T47D (cell line): Measurements from ENCODE around the gene CBFA2T2.
A peak's percentile ranks its signal among the peaks of the same experiment; 100 is the strongest.
"Not testable (repeated sequence)": the region's sequence is repeated elsewhere in the genome, so short reads cannot be mapped to it uniquely, and the experiment has no call there.

Experiments
- DNase-seq, 2 experiments: peaks; one replicate each; pipeline versions ENCODE4 v3.0.0 to v3.0.0-alpha.2; 2011 to 2012; ENCODE audit warnings: low read depth in 1 of 2, low spot score in 1 of 2
- JUND ChIP-seq: IDR thresholded peaks from 2 replicates; pipeline ENCODE4 v1.6.1; 2012; ENCODE audit warnings: low read depth
- in situ Hi-C: cut with HindIII; loops from 2 replicates; pipeline ENCODE4 v1.10.0; 2016; ENCODE audit warnings: low sequenced_read_pairs, low pct_unique_long_range_greater_than_20kb

The CBFA2T2 gene

DNA sequence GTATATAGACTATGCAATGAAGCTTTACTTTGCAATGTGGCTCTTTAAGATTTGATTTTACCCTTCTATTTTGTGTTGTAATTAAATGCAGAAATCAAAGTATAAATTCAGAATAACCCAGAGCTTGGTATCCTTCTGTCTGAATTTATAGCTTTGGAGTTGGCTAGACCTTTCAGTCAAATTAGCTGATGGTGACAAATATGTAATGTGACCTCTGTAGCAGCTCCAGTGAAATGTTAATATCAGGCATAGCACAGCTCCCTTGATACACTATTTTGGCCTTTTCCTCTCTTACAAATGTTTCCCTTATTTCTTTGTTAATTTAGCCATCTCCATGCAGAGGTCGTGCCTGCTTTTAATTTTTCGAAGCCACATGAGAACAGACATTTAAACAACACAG is 11.1 kb downstream of the CBFA2T2 start:
- DNase-seq: no peak
- no peak for TF ChIP-seq JUND
- in situ Hi-C loops: no loop called here

DNA sequence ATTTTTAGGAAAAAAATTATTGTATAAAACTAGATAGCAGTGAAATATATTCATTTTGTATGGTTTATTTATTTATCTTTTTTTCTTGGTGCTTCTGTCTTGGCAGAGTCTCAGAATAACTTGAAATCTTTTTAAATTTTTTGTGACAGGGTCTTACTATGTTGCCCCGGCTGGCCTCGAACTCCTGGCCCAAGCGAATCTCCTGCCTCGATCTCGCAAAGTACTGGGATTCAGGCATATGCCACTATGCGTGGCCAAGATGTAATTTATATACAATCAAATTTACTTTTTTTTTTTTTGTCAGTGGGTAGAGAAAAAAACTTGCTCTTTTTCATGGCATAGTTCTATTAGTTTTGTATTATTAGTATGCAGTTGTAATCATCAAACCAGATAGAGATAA is 13.7 kb downstream of the CBFA2T2 start:
- in situ Hi-C loops: no loop called here
- DNase-seq: no peak
- TF ChIP-seq JUND: no peak

DNA sequence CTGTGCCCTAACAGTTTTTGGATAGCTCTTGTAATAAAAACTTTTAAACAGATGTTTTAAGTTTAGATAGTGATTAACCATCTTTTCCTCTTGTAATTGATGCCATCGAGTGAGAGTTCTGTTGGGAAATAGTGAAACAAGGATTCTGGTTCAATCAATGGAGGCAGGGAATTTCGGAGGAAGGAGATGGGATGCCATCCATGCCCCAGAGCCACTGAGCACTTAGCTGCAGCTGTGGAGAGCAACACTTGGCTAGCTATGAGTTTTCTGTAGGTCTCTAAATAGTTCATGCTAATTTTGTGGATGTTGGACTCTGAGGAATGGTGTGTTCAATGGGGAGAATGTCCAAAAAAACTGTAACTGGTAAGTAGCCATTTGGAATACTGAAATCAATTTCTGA is 16.7 kb downstream of the CBFA2T2 start:
- no peak for TF ChIP-seq JUND
- in situ Hi-C loops: no loop called here
- DNase-seq: no peak

GRCh38 chr20:33507461-33507860 is 17.6 kb downstream of the CBFA2T2 start:
- no peak for DNase-seq
- TF ChIP-seq JUND: no peak
- in situ Hi-C loops: no loop called here

- in situ Hi-C loops, DNase-seq: not testable (repeated sequence)
Measured at GRCh38 chr20:33508015-33508414, 18.1 kb downstream of the CBFA2T2 start.

DNA sequence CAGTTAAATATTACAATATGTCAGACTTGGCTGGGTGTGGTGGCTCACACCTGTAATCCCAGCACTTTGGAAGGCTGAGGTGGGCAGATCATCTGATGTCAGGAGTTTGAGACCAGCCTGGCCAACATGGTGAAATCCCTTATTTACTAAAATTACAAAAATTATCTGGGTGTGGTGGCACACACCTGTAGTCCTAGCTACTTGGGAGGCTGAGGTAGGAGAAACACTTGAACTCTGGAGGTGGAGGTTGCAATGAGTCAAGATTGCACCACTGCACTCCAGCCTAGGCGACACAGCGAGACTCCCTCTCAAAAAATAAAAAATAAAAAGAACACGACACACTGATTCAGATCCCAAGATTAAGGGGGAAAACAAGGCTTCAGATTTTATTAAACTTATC is 19.2 kb downstream of the CBFA2T2 start:
- in situ Hi-C loops, DNase-seq: not testable (repeated sequence)

DNA sequence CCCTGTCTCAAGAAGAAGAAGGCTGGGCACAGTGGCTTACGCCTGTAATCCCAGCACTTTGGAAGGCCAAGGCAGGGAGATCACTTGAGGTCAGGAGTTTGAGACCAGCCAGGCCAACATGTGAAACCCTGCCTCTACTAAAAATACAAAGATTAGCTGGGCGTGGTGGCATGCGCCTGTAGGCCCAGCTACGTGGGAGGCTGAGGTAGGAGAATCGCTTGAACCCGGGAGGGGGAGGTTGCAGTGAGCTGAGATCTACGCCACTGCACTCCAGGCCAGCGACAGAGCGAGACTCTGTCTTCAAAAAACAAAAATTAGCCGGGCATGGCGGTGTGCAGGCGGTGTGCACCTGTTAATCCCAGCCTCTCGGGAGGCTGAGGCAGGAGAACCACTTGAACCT is 22.0 kb downstream of the CBFA2T2 start:
- in situ Hi-C loops, DNase-seq: not testable (repeated sequence)

DNA sequence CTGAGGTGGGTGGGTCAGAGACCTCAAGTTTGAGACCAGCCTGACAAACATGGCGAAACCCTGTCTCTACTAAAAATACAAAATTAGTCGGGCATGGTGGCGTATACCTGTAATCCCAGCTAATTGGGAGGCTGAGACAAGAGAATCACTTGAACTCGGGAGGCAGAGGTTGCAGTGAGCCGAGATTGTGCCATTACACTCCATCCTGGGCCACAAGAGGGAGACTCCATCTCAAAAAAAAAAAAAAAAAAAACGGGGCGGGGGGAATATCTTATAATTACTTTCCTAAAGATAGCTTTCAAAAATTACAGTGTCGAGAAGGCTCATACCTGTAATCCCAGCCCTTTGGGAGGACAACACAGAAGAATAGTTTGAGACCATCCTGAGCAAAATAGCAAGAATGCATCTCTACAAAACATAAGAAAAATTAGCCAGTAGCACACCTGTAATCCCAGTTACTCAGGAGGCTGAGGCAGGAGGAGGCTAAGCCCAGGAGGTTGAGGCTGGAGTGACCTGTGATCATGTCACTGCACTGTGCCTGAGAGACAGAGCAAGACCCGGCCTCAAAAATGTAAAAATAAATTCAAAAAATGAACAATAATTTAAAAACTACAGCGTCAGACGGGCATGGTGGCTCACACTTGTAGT is 25.8 kb downstream of the CBFA2T2 start:
- in situ Hi-C loops: no loop called here
- no peak for TF ChIP-seq JUND
- peak in 1 of 2 experiments; percentile 42 for DNase-seq

DNA sequence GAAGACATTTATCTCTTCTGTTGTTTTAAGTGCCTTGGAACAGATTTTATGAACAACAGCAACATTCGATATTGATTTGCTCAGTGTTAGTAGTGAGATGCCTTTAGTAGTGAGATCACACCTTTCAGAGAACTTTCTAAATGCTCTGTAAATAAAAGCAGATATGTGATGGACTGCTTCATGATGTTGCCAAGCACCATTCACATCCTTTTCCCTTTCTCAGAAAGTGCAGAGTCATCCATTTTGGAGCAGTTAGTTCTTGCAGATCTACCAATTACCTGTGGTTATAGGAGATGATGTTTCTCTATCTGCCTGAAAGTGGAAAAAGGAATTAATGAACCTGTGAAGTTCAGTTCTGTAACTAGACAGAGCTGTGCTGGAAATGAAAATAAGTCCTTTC is 27.0 kb downstream of the CBFA2T2 start:
- in situ Hi-C loops: no loop called here
- no peak for TF ChIP-seq JUND
- DNase-seq: no peak

DNA sequence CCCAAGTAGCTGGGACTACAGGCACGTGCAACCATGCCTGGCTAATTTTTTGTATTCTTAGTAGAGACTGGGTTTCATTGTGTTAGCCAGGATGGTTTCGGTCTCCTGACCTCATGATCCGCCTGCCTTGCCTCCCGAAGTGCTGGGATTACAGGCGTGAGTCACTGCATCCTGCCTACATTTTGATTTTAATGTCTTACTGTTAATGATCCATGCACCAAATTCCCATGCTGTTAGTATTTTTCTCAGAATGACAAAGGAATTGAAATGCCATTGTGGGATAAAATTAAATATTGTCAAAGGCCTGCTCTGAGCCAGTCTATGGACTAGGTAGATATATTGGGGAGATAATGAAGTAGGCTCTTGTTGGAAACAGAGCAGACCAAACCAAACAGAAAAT is 28.2 kb downstream of the CBFA2T2 start:
- no peak for DNase-seq
- TF ChIP-seq JUND: no peak
- in situ Hi-C loops: no loop called here

DNA sequence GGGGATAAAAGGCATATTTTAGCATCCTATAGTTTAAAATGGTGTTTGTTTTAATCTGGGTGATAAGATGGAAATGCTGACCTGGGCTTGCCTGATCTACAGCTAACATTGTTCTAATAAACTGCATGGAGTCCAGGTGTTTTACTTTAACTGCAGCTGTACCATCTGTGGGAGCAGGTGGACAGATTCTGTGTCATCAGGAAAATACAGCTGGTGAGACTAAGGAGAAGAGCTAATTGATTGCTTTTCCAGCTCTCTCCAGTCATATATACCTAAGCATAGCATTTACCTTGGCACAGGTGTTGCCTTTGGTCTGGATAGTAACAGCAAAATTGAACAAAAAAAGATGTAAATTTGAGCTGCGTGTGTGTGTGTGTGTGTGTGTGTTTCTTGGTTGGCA is 31.6 kb downstream of the CBFA2T2 start:
- DNase-seq: no peak
- in situ Hi-C loops: no loop called here
- no peak for TF ChIP-seq JUND

- DNase-seq: no peak
- in situ Hi-C loops: no loop called here
- TF ChIP-seq JUND: no peak
Measured at GRCh38 chr20:33522256-33522820, 32.4 kb downstream of the CBFA2T2 start.

- DNase-seq: no peak
- in situ Hi-C loops: no loop called here
- no peak for TF ChIP-seq JUND
Measured at GRCh38 chr20:33524261-33524660, 34.4 kb downstream of the CBFA2T2 start.

DNA sequence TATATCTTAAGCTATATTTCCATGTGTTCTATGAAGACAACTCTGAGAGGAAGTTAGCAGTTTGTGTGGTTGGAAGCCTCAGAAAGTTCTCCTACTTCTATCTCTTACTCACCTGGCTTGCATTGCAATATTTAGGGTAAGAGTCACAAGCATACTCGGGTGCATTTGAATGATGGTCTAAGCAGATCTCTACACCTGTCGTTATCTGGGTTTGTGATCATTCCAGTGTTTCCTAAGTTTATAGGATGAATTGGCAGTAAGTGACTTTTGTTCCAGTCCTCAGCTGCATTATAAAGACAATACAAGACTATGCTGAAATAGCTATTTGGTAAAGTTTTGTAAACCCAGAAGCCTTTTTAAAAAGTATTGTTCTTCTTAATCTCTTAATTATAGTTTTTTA is 36.9 kb downstream of the CBFA2T2 start:
- TF ChIP-seq JUND: no peak
- in situ Hi-C loops: no loop called here
- DNase-seq: no peak
